ENCODE results near the gene FOXA2.

FOXA2 gene

DNA sequence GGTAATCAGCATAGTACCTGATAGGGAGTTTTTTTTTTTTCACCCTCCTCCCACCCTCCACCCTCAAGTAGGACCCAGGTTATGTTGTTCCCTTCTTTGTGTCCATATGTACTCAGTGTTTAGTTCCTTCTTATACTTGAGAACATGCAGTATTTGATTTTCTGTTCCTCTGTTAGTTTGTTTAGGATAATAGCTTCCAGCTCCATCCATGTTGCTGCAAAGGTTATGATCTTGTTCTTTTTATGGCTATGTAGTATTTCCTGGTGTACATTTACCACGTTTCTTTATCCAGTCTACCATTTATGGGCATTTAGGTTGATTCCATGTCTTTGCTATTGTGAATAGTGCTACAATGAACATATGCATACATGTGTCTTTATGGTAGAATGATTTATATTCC lies 41.9 kb downstream of the FOXA2 start:
- no peak for DNase-seq (ENCODE audit: extremely low read depth in 1 of 2, low read depth in 1 of 2)

GRCh38 chr20:22540832-22541231 lies 43.5 kb downstream of the FOXA2 start:
- DNase-seq (ENCODE audit: extremely low read depth in 1 of 2, low read depth in 1 of 2): no peak

DNA sequence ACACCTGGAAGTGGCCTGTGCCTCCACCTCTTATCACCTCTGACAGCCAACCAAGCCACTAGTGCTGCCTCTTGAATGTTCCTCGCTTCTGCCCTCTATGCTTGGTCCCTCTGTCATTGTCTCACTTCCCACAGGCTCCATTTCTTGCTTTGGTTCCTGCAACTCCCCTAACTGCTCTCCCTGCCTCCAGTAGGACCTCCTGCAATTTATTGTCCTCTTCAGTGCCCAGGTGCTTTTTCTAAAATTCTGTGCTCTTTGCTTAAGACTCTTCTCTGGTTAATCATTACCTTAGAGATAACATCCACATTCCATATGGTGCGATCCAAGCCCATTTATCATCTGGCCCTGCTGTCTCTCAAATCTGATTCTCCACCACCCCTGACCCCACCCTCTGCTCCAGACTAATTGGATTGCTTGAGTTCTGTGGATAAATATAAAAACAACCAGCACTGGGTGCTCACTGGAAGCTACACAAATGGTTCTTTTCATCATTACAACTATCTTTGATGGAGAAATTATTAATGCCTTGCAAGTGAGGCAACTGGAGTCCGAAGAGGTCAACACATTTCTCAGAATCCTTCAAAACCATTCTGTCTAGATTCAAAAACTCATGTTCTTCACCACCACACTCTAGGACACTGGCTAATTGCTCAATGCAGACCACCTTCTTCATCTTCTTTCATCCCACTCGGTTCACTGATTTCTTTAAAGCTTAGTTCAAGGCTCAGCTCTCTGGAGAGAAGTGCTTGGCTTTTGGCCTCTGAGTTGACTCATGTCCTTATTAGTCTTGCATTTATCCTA lies 47.2 kb downstream of the FOXA2 start:
- DNase-seq (ENCODE audit: extremely low read depth in 1 of 2, low read depth in 1 of 2): no peak

DNA sequence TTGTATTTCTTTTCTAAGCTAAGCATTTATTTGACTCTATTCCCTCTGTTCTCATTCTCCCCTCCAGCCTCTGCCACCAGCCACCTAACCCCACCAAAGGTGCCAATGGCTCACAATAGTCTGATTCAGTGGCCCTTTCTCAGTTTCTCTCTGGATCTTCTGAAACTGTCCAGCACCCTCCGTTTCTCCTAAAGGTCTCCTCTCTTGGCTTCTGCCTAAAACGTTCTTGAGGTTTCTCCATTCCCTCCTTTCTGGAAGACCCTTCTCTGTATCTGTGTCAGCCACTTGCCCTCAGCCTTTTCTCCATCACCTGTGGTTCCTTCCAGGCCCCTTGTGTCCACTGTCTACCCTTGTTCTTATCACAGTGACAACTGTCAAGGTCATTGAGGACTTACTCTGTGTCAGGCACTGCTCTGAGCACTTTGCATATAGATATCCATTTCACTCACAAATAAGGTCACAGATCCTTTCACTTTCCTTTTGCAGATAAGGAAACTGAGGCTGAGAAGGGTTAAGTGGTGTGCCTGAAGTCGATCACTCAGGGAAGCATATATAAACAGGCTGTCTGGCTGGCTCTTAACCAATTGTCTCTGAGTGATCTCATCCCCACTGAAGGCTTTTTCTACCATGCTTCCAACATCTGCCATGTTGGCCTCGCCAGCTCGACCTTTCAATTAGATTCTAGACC lies 48.1 kb downstream of the FOXA2 start:
- DNase-seq (ENCODE audit: extremely low read depth in 1 of 2, low read depth in 1 of 2): no peak

DNA sequence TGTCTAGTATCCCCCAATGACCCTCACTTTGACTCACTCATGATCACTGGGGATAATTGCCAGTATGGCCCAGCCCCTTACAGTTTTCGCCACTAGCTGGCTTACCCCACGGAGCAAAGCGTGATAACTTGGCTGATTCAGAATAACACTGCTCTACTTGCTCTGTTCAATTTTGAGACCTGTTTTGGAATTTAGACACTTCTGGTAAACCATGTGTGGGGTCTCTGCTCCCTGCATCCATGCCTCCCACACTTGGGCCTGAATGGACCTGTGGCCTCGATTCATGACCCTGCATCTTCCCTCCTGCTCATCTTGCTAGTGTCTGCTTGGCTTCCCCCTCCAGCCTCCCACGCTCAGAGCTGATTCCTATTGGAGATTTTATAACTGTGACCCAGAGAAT lies 48.9 kb downstream of the FOXA2 start:
- no peak for DNase-seq (ENCODE audit: extremely low read depth in 1 of 2, low read depth in 1 of 2)

- DNase-seq (ENCODE audit: extremely low read depth in 1 of 2, low read depth in 1 of 2): no peak
Measured at GRCh38 chr20:22533823-22534751, 50.3 kb downstream of the FOXA2 start.

GRCh38 chr20:22532598-22532997 lies 51.8 kb downstream of the FOXA2 start:
- no peak for DNase-seq (ENCODE audit: extremely low read depth in 1 of 2, low read depth in 1 of 2)

DNA sequence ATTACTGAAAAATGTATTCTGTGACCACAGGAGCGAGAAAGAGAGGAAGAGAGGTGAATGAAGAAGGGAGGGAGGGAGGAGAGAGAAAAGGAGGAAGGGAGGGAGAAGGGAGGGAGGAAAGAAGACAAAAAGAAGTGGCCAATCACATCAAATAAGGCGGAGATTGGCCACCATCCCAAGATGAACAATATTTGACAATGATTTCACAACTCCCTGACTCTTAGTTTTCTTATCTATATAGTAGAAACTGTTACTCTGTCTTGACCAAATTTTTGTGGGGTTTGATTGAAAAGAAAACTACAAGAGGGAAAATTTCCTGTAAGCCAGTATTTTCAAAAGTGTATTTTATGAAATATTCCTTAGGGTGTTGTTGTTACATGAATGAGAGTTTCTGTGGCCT lies 52.6 kb downstream of the FOXA2 start:
- no peak for DNase-seq (ENCODE audit: extremely low read depth in 1 of 2, low read depth in 1 of 2)

GRCh38 chr20:22531056-22531615 lies 53.2 kb downstream of the FOXA2 start:
- no peak for DNase-seq (ENCODE audit: extremely low read depth in 1 of 2, low read depth in 1 of 2)

All from activated CD8-positive, alpha-beta memory T cell treated with anti-CD3 and anti-CD28 coated beads for 1 hour (primary cell).